ENCODE measurements around the gene STK11IP.

DNA sequence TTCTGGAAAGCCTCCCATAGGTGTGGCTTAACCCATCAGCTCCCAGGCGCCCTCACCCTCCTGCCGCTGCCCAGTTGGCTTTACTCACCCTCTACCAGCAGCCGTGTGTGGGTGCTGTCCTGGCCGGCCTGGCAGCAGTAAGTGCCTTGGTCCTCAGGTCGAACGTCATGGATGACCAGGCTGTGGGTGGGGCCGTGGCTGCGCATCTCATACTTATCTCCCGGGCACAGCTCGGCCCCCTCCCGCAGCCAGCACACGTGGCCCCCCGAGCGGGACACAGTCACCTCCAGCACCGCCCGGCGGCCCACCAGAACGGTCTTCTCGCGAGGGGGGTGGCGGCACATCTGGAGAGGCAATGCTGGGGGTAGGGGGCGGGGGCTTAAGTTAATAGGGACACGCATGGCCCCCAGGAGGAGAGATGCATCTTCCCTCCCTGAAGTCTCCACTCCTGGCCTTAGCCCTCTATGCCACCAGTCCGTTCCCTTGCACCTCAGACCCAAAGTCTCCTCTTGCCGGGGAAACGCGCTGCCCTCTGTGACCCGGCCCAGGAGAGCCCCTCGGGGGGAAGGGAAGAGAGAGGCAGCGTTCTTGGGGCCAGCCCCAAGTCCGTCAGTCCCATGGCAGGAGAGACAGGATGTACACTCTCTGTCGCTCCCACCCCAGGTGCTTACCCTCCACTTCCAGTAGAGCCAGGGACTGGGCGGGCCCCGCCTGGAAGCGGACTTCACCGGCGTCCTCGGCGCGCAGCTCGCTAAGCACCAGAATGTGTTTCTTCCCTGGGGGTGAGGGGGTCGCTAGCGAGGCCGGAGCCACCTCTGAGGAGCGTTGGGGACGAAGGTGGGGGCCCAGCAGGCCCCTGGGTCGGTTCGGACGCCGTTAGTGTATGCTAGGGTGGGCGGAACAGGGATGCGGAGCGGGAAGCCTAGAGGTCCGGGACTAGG, 45.9 kb upstream of the STK11IP start:
- TF ChIP-seq ZNF274 (IDR thresholded peaks at IDR 0.05; ENCODE audit: low read depth, low read length) (no peak), YY1 (IDR thresholded peaks at IDR 0.05; ENCODE audit: insufficient read depth, insufficient read length) (no peak), SUZ12 (IDR thresholded peaks at IDR 0.05; ENCODE audit: extremely low read depth, insufficient read depth, insufficient read length) (no peak)

Measured in NT2/D1 (cell line).